OCI-LY7 (cell line): Measurements from ENCODE around the gene TMEM182.

ENCODE experiments used
- EZH2phosphoT487 ChIP-seq: fragments of 200-600 bp; sonication (generic); IDR thresholded peaks from 2 replicates; pipeline ENCODE4 v1.6.1; 2018; ENCODE audit warnings: low read depth, borderline replicate concordance, mild to moderate bottlenecking, mixed run types, antibody characterized with exemption, low read length, moderate library complexity, mixed read lengths
- TF ChIP-seq, protein P1 (sequence below): fragments of 200-600 bp; sonication (generic); conservative IDR thresholded peaks from 2 replicates; pipeline ENCODE4 v1.5.1; 2014; ENCODE audit warnings: mild to moderate bottlenecking, antibody characterized with exemption, low read length, moderate library complexity, mixed read lengths

DNA sequence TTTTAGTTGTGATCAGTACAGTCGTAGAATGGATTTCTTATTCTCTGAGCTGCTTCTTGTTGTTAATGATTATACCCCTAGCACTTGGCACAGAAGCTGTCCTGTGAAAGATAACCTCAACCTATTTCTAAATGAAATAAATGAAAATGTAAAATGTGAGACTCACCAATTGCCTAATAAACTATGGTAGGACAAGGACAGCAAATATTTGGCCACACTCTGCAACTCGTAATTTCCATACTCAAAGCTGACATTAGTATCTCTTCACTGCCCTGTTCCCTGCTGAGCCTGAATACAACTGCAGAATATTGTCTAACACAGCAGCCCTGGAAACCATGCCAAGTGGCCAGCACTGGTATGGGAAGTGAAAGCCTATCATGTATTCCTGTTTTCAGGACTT is 34.5 kb downstream of the TMEM182 start:
- TF ChIP-seq, protein P1, sequence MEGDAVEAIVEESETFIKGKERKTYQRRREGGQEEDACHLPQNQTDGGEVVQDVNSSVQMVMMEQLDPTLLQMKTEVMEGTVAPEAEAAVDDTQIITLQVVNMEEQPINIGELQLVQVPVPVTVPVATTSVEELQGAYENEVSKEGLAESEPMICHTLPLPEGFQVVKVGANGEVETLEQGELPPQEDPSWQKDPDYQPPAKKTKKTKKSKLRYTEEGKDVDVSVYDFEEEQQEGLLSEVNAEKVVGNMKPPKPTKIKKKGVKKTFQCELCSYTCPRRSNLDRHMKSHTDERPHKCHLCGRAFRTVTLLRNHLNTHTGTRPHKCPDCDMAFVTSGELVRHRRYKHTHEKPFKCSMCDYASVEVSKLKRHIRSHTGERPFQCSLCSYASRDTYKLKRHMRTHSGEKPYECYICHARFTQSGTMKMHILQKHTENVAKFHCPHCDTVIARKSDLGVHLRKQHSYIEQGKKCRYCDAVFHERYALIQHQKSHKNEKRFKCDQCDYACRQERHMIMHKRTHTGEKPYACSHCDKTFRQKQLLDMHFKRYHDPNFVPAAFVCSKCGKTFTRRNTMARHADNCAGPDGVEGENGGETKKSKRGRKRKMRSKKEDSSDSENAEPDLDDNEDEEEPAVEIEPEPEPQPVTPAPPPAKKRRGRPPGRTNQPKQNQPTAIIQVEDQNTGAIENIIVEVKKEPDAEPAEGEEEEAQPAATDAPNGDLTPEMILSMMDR = no peak
- TF ChIP-seq EZH2phosphoT487 = no peak
